Dedifferentiated amniotic fluid mesenchymal stem cell (primary cell): ENCODE measurements around the gene HMGXB3.

Experiments
- DNase-seq: peaks from one replicate; pipeline ENCODE4 v3.0.0-alpha.2; 2016; ENCODE audit errors: extremely low spot score

The HMGXB3 gene

DNA sequence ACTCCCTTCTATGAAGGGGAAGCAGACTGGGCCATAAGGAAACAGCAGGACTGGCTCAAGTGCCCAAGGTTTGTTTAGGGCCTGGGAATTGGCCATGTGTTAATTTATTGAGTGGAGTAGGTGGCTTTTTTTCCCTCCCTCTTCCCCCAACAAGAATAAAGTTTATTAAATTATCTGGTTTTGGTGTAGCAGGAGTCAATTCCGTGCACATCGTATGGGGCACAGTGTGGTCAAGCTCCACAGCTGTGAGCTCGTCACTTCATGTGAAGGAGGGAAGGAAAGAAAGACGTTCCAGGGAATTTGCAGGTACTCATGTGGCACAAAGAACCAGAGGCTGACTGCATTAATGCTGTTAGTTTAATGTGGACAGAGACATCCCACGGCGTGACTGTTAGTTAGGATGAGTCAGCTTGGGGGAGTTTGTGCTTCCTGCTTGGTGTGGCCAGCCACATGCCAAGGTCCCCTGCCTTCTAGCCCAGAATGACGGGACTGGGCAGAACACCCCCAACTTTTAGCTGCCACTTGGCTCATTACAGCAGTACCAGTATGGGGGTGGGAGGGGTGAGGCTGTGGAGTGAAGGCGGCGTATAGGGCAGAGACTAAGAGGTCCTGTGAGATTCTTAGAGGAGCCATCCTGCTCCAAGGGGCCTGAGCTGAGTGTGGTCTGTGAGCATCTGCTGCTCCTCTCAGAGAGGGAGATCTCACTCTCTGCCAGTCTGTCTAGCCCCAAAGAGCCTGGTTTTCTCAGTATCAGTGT is 52.6 kb downstream of the HMGXB3 start:
- peak; percentile 47 for DNase-seq

DNA sequence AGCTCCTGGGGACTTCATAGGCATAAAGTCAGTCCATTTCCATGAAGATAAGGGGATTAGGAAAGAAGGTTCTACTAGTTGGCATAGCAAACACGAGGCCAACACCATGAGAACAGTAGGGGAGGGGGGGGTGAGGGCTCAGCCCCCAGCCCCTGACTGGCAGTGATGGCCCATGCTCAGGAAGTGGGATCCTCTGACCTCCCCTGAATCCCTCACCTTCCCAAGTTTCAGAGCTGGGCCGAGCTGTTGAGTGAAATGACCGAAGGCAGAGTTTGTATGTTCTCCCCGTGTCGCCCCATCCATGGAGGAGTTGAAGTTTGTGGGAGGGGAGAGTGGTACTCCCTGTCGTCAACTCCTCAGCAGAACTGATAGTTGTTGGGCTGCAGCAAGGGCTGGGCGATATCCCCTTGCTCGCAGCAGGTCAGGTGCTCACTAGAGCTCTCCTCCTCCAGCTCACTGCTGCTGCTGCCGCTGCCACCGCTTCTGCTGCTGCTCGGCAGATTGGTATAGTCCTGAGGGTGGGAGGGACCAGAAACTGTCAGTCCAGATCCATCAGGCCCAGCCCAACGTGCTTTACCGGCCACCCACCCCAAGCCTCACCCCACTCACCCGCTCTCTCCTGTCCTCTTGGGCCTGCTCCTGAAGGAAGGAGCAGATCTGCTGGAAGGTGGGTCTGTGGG is 53.3 kb downstream of the HMGXB3 start:
- DNase-seq: no peak

DNA sequence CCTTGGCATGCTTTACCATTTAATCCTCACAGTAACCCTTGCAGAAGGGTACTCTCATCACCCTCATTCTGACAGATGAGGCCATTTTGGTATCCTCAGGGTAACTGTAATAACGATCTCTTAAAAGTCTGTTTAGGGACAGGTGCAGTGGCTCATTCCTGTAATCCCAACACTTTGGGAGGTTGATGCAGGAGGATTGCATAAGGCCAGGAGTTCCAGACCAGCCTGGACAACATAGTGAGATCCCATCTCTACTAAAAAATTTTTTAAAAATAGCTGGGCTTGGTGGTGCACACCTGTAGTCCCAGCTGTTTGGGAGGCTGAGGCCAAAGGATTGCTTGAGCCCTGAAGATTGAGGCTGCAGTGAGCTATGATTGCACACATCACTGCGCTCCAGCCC is 54.0 kb downstream of the HMGXB3 start:
- DNase-seq: no peak

DNA sequence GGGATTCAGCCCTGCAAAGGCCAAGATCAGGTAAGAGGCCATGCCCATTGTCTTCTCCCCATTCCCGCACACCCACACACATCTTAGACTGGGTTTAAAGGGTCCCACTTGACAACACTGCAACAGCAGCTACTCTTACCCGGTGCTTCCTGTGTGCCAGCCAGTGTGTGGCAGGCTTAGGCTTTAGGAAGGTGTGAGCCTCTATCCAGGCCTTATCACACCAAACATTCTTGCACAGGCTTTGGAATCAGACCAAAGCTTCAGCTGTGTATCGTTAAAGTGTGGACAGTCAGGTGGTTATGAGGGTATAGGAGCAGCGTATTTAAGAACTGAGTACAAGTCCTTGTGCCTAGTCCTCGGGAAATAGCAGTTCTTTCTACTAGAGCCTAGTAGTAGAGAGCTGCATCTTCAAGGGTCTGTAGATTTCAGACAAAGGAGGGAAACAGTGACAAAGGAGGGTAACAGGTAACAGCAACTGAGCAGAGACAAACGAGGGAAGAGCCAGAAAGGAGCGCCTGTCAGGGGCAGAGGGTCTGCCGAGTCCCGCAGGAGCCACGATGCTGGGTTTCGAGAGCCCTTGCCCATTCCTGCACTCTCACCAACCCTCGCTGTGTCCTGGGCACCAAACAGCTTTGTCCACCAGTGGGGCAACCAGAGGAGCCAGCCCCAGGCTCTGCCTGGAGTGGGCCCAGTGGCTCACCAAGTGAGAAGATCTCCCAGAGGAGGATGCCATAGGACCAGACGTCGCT is 55.0 kb downstream of the HMGXB3 start:
- no peak for DNase-seq

DNA sequence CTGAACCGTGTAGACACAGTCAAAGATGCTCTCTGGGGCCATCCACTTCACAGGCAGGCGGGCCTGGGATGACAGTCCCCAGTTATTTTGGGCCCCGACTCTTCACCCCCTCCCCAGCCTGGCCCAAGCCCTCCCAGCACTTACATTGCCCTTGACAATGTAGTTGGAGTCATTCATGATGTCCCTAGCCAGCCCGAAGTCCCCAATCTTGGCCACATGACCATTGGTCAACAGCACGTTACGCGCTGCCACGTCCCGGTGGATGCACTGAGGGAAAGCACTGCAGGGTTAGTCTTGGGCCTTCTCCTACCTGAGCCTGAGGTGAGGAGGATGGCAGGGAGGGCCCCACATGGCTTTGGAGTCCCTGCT is 55.5 kb downstream of the HMGXB3 start:
- DNase-seq: no peak

- no peak for DNase-seq
These were observed 56.5 kb downstream of the HMGXB3 start for GRCh38 chr5:150057052-150057451.

DNA sequence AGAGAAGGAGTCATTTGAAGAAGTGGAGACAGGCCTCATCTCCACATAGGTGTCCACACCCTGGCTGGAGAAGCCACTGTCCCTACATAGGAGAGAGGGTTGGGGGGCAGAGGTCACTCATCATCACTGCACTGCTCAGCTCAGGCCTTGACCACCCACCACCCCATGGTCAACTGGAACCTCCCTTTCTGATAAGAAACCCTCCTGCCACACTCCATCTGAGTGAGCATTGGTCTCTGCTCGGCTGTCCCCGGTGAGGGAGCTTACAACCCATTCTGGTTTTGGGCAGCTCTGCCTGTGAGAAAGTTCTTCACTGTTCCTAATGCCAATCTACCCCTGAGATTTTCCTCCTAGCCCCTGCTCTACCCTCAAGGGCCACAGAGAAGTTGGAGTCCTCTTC is 57.0 kb downstream of the HMGXB3 start:
- DNase-seq: no peak

DNA sequence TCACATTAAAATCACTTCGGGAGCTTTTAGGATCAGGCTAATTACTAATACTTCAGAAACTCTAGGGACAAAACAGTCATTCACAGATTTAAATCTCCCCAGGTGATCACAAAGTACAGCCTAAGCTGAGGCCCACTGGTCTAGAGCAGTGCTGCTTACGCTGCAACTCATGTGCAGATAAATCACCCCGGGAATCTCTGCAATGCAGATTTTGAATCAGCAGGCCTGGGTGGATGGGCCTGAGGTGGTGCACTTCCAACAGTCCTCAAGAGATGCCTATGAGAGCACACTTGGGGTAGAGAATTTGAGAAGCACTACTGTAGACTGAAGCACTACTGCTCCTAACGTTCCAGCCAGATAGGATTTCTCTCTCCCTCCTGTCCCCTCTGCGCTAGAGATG is 57.5 kb downstream of the HMGXB3 start:
- no peak for DNase-seq

- DNase-seq: no peak
These were observed 58.1 kb downstream of the HMGXB3 start for GRCh38 chr5:150058480-150059126.

DNA sequence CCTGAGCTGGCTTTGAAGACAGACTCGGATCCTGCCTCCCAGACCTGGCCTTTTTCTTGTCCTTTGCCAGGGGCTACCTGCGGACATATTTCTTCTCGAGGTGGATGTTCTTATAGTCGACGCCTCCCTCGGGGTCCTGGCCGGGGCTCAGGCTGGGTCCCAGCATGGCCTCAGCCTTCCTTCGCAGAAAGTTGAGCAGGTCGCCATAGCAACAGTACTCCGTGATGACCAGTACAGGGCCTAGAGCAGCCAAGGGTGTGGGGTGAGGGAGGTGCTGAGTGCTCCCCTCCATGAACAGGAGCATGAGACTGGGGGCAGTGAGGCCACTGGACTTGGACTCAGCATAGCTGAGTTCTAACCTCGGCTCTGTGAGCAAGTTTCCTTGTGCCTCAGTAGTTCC is 59.1 kb downstream of the HMGXB3 start:
- no peak for DNase-seq

DNA sequence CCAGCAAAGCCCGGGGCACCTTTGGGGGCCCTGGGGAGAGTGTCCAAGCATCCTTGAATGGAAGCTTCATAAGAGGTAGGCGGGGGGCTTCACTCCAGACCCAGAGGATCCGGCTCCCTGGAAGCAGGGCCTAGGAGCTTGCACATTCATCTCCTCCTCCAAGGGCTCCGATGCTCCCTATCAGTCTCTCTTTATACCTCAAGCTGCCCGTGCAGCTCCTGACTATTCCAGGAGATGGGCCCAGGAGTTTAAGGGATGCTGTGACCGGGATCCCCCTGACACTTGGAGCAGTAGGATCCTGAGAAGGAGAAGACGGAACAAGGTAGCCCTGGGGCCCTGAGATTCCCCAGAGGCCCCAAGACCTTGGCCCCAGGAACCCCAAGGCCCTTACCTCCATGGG is 59.9 kb downstream of the HMGXB3 start:
- no peak for DNase-seq

DNA sequence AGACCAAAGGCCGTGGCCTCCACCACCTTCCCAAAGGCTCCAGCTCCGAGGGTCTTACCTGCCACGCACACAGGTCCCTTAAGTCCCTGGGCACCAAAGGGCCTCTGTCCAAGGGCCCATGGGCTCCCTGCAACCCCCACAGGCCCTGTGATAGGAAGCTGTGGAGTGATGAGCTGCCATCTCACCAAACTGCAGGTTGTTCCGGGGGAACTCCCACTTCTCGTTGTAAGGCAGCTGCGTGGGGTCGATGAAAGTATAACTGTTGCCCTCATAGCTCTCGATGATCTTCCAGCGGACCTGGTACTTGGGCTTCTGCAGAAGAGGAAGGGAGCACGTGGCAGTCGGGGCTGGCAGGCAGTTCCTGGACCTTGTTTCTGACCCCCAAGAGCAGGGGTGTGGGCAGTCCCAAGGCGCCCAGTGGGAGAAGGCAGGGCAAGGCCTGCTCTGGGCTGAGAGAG is 61.0 kb downstream of the HMGXB3 start:
- no peak for DNase-seq

DNA sequence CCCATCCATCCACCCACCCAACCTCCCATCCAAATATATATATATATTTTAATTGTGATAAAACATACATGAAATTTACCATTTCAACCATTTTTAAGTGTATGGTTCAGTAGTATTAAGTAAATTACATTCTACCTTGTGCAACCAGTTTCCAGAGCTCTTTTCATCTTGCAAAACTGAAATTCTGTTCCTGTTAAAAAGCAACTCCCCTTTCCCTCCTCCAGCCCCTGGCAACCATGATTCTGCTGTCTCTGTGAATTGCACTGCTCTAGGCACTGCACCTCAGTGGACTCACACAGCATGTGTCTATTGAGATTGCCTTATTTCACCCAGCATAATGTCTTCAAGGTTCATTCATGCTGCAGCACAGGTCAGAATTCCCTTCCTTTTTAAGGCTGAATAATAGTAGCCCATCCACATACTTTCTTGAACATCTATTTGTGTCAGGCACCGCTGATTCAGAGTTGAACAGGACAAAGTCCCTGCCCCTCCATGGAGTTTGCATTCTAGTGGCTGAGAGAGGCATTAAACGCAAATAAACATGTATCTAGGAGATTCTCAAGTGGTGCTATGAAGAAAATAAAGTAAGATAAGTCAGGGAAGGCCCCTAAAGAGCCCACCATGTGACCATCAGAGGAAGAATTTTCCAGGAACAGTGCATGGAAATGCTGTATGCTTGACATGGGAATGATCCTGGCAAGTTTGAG is 61.8 kb downstream of the HMGXB3 start:
- no peak for DNase-seq

DNA sequence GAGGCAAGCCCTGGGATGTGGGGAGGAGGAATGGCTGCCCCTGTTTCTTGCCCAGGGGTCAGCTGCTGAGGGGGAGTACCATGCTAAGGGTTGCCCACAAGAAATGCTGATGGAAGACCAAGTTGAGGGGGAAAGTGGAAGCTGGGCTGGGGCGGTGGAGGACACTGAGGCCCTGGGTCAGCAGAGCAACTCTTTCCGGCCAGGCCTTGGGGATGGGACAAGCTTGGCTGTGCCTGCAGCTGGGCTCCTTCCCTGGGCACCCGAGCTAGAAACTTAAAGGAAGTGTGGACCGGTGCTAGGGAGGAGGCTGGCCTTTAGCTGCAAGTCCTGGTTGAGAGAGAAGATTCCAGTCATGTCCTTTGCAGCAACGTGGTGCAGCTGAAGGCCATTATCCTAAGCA is 63.1 kb downstream of the HMGXB3 start:
- no peak for DNase-seq

DNA sequence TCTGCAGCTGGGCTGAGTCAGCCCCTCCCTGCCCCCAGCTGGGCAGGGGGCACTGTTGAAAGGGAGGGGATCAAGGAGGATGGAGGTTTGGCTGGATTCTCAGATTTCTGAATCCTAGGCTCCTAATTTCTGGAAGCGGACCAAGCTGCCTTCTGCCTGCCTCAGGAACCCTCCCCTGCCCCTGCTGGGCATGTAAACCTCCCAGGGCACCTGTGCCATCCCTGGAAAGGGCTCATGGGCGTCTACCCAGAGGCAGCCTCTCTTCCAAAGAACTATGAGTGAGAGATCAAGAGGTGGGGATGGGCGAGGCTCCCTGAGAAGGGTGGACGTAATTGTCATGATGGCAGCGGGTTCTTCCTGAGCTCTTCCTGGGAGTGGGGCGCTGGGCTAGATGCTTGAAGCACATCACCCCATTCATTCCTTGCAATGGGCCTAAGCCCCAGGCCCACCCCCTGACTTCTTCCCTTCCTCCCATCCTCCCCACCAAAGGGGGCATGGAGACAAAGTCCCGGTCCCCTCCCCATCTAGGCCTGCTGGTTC is 64.2 kb downstream of the HMGXB3 start:
- DNase-seq: no peak

GRCh38 chr5:150065346-150065745 is 64.8 kb downstream of the HMGXB3 start:
- no peak for DNase-seq

DNA sequence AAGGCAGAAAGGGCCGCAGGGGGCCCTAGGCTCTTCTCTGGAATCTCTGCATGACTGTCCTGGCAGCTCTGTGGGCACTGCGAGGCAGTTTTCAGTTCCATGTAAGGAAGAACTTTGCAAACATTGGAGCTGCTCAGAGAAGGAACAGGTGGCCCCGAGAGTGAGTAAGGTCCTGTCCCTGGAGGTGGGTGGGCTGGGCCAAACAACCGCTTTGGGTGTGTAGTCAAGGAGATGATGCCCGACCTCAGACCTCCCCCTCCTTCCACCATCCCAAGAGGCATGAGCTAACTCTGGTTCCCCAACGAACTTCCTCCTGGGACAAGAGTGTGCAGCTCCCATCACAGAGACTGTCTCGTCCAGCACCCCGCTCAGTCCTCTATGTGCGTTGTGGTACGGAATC is 65.3 kb downstream of the HMGXB3 start:
- DNase-seq: no peak

DNA sequence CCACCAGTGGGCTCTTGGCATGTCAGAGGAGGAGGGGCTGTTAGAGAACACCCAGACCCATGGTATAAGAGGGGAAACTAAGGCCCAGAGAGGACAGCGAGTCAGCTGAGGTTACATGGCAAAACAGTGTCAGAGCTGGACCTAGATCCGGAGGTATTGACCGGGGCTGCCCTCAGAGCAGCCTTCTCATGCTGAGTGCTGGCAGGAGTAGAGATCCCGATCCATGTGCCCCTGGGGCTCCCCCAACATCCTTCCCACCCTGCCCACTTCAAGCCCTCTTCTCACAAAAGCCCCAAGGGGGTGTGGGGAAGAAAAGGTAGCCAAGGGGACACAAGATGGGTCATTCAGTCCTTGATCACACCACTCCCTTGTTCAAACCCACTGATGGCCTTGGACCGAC is 65.9 kb downstream of the HMGXB3 start:
- no peak for DNase-seq

GRCh38 chr5:150066901-150067396 is 66.4 kb downstream of the HMGXB3 start:
- no peak for DNase-seq

GRCh38 chr5:150067405-150067960 is 66.9 kb downstream of the HMGXB3 start:
- no peak for DNase-seq

DNA sequence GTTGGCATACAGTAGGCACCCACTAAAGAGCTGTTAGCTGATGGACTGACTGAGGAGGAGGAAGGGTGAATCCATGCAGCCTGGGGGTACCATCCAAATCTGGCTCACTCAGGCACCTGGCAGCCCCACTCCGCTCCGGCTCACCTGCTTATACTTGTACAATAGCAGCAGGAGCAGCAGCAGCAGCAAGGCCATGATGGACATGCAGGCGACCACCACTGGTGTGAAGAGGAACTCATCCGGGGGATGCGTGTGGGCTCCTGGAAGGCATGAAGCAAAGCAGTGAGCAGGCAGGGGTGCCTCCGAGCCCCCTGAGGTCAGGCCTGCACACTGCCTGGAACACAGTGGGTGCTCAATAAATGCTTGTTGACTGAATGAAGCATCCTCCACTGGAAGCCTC is 67.5 kb downstream of the HMGXB3 start:
- DNase-seq: no peak
